GM06990 (cell line): ENCODE results near the gene AVPR2.

ENCODE experiments used
- DNase-seq: peaks from one replicate; pipeline ENCODE4 v3.0.0-alpha.2; 2011; ENCODE audit not compliant: insufficient read length; ENCODE audit errors: extremely low read depth
- H3K27me3 ChIP-seq: replicated peaks from 2 replicates; pipeline ENCODE4 v1.6.0; 2011; ENCODE audit warnings: low read length; ENCODE audit not compliant: control insufficient read depth, insufficient read depth
- H3K36me3 ChIP-seq: 2 replicates; pipeline ENCODE4 v1.5.1; 2011; ENCODE audit warnings: low read length; ENCODE audit not compliant: control insufficient read depth, insufficient read depth
- H3K4me3 ChIP-seq: replicated peaks from 2 replicates; pipeline ENCODE4 v1.5.1; 2011; ENCODE audit warnings: low read depth, mild to moderate bottlenecking, control low read depth, low read length
- TF ChIP-seq, protein P1 (sequence below): IDR thresholded peaks from 2 replicates; pipeline ENCODE4 v1.5.1; 2011; ENCODE audit warnings: low read length, control low read depth, mild to moderate bottlenecking, inconsistent platforms; ENCODE audit not compliant: insufficient read depth, poor library complexity, severe bottlenecking

The AVPR2 gene

DNA sequence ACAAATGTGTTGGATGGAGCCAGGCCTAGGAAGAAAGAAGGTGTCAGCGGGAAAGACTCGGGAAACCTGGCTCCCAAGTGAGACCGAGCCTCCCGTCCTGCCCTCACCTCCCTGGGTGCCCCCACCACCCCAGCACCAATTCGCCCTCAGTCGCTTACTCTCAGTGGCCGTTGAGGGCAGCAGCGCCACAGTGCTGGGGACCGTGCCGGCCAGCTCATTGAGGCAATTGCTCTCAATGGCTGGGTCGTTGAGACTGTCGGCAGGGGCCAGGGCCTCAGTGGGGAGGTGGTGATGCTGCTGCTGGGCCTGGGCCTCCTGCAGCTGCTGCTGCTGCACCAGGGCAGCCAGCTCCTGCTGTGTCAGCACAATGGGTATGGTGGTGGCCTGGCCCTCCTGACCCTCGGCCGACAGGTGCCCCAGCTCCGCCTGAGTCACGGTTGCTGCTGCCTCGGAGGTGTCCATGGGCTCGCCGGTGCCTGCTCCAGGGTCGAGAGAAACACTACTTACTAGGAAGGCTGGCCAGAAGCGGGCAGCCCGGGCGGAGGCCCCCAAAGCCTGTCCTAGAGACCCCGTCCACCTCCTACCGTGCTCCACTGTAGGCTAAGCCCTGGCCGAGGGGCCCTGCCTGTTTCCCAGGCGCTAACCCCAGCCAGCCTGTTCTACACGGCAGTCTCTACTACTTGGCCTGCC, 47.4 kb downstream of the AVPR2 start:
- TF ChIP-seq, protein P1, sequence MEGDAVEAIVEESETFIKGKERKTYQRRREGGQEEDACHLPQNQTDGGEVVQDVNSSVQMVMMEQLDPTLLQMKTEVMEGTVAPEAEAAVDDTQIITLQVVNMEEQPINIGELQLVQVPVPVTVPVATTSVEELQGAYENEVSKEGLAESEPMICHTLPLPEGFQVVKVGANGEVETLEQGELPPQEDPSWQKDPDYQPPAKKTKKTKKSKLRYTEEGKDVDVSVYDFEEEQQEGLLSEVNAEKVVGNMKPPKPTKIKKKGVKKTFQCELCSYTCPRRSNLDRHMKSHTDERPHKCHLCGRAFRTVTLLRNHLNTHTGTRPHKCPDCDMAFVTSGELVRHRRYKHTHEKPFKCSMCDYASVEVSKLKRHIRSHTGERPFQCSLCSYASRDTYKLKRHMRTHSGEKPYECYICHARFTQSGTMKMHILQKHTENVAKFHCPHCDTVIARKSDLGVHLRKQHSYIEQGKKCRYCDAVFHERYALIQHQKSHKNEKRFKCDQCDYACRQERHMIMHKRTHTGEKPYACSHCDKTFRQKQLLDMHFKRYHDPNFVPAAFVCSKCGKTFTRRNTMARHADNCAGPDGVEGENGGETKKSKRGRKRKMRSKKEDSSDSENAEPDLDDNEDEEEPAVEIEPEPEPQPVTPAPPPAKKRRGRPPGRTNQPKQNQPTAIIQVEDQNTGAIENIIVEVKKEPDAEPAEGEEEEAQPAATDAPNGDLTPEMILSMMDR, result no peak
- no peaks in the 10 kb centered on the region for H3K27me3 ChIP-seq
- no peak overlapping the region for H3K4me3 ChIP-seq
- no peak for DNase-seq
- H3K36me3 ChIP-seq, result peaks cover 40% of the 10 kb centered on the region

- TF ChIP-seq, protein P1, result no peak
- peaks cover 43% of the 10 kb centered on the region for H3K36me3 ChIP-seq
- no peaks in the 10 kb centered on the region for H3K27me3 ChIP-seq
- no peak for DNase-seq
- no peak overlapping the region for H3K4me3 ChIP-seq
Measured at GRCh38 chrX:153952373-153953026, 48.0 kb downstream of the AVPR2 start.

DNA sequence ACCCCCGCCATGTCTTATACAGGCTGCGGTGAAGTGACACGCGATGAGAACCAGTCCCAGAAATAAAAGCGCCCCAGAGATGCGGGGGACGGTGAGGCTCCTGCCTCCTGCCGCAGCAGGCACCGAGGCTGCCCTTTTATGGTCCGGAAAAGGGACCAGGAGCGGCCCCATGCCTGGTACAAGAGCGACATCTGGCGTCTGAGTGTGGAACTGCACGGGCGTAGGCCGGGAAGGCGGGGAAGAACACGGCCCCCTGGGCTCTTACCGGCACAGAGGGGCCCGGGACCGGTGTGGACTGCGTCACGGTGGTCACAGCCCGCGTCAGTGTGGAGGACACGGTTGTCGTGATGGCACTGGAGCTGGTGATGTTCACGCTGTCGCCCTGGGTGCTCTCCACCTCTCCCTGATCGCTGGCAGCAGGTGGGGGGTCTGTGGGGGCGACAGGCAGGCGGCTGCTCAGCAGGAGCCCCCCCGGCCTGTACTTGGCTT, 48.9 kb downstream of the AVPR2 start:
- Histone ChIP-seq H3K36me3 (peaks cover 46% of the 10 kb centered on the region), H3K4me3 (no peak overlapping the region), H3K27me3 (no peaks in the 10 kb centered on the region)
- TF ChIP-seq, protein P1, result peak; percentile 96
- peak; percentile 77 for DNase-seq

GRCh38 chrX:153953892-153954557, 49.6 kb downstream of the AVPR2 start:
- TF ChIP-seq, protein P1, result no peak

DNA sequence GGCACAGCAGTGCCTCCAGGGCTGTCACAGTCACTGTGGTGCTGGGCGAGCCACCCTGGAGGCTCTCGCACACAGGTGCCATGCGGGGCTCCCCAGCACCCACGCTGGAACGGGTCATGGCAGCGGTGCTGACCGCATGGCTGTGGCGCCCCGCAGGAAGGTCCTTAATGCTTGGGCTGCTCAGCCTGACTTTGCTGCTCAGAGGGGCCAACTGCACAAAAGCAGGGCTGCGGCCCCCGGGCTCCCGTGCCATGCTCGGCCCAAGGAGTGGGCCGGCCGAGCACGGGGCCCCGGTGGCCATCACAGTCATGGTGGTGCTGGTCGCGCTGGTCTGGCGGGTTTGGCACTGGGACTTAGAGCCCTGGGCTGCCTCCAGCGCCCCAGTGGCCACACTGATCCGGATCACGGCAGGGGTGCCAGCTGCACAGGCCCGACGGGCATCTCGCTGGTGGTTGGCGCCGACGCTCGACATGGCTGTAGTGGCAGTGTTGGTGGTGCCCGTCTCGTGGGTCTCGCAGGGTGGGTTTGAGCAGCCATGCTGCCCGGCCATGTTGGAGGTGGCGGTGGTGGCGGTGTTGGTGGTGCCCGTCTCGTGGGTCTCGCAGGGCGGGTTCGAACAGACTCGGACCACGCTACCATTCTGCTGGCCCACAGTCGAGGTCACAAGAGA, 50.2 kb downstream of the AVPR2 start:
- no peaks in the 10 kb centered on the region for H3K27me3 ChIP-seq
- TF ChIP-seq, protein P1, result no peak

More at GRCh38 chrX:153953892-153954557, 49.6 kb downstream of the AVPR2 start:
- no peak for DNase-seq
- Histone ChIP-seq H3K4me3 (no peak overlapping the region), H3K27me3 (no peaks in the 10 kb centered on the region), H3K36me3 (peaks cover 47% of the 10 kb centered on the region)

More for the DNA sequence above, 50.2 kb downstream of the AVPR2 start:
- H3K4me3 ChIP-seq, result no peak overlapping the region
- no peak for DNase-seq
- H3K36me3 ChIP-seq, result peaks cover 50% of the 10 kb centered on the region
